HG02885 (cell line): ENCODE results near the gene ACER2.
A peak's percentile ranks its signal among the peaks of the same experiment; 100 is the strongest.

Source experiments
- ATAC-seq: cut with Tn5 transposase; IDR thresholded peaks from one replicate; pipeline ENCODE4 v1.9.1; 2021; ENCODE audit warnings: mild to moderate bottlenecking; ENCODE audit not compliant: unreplicated experiment, poor library complexity

ACER2 gene

DNA sequence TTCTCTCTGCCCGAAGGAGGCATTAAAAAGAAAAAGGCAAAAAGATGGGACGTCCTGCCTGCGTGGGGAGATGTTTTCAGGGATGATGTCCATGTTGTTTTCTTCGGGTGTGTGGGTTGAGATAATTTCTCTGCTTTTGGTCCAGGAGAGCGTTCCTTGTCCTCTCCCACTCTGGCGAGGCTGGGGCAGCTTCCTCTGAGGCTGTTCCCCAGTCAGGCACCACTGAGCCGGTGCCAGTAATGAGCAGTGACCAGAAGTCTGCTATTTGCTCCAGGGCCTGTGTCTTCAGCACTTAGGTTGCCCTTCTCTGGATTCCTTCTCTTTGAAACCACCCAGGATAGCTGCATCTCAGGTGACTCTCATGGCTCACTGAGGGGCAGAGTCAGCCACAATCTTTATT, 71.5 kb downstream of the ACER2 start:
- ATAC-seq: no peak

DNA sequence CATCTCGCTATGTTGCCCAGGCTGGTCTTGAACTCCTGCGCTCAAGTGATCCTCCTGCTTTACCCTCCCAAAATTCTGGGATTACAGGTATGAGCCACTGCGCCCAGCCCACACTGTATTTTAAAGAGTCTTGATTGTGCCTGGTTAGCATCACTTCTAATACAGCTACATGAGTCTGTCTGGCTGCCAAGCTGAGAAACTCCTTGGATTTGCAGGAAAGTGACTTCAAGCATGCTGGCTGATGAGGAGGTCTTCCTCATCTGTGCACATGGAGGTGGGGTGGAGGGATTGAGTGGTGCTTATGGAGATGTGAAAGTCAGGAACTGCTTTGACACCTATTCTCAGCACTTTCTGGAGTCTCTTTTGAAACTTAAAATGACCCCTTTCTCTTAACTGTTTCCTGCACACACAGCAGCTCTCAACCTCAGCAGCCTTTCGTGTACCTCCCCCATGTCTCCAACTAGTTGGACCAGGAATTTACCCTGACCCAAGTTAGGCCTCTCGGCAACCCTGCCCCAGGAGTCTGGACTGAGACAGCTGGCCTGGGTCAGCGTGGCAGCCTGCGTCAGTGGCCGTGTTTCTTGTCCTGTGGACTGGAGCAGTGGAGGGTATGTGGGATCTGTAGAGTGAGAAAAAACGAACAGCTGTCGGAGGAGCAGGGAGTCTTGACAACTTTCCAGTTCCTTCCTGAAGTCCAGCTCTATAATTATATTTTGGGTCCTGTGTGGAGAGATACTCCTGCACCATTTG, 72.5 kb downstream of the ACER2 start:
- ATAC-seq: no peak

GRCh38 chr9:19481971-19482404, 73.2 kb downstream of the ACER2 start:
- no peak for ATAC-seq

- ATAC-seq: no peak
Measured at GRCh38 chr9:19484699-19485098, 75.9 kb downstream of the ACER2 start.

DNA sequence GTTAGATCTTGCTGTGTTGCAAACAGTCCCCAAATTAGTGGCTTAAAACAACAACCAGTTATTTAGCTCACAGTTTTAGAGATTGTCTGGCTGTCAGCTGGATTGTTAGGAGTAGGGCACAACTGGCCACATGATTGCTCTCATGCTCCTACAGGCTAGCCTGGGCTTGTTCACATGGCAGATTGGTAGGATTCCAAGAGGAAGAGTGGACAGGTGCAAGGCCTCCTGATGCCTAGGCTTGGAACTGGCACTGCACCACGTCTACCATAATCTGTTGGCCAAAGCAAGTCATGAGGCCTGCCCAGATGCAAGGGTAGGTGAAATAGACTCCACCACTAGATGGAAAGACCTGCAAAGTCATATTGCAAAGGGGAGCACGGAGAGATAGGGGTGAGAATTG, 76.4 kb downstream of the ACER2 start:
- no peak for ATAC-seq

DNA sequence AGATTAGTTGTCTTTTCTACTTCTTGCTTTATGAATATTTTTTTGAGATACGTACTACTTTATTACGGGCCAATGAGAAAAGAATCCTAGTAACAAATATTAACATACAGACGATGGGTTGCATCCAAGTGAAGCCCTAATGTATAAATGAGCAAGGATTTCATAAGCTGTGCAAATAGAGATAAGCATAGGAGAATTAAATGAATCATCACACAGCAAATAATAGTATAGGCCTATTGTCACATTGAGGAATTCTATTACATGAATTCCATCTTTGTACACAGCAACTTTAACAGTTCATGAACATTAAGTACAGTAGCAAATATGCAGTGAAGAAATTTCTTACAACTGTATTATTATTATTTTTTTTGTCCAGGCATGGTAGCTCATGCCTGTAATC, 78.0 kb downstream of the ACER2 start:
- no peak for ATAC-seq

GRCh38 chr9:19488721-19489120, 79.9 kb downstream of the ACER2 start:
- no peak for ATAC-seq

DNA sequence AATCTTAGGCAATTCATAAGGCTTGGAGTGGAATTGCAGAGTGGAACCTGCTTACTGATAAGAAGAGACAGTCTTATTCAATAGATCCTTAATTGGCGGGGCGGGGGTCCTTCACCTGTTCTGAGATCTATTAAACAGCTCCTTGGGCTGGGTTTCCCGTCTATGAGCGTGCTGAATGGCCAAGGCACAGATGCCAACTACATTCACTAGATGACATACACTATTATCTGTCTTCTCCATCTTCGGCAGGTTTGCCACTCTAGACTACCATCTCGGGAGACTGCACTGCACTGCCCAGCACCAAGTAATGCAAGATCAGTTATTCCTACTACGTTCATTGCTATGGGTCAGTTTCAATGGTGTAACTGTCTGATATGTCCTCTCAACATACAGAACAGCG, 81.5 kb downstream of the ACER2 start:
- ATAC-seq: no peak

- no peak for ATAC-seq
Measured at GRCh38 chr9:19490828-19491227, 82.0 kb downstream of the ACER2 start.

GRCh38 chr9:19492775-19493173, 84.0 kb downstream of the ACER2 start:
- ATAC-seq: peak; percentile 8

DNA sequence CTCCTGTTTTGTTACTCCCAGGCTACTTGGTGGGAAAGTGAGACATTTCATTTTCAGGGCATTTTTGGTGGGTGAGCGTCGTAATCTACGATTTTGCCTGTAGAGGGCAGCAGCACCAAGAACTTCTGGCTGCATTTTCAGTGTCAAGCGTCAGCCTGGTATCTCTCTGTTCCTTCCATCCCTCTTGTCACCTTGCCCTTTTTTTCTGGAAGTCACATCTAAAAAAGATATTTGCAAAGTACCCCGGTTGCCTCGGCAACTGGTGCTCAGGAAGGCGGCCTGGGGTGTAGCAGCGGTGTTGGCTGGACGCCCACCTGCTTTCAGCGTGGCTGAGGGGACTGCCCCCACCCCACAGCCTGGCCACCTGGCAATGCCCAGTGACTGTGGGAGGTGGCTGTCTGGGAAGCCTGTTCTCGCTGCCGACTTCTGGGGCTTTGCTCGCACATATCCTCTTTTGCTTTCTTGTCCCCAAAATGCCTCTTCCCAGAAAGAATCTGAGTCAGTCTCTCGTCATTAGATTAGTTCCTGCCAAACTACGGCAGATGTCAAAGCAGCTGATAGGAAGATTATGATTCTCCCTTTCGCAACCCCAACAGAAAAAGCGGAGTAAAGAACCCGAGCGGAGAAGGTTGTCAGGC, 84.5 kb downstream of the ACER2 start:
- peak; percentile 87 for ATAC-seq

DNA sequence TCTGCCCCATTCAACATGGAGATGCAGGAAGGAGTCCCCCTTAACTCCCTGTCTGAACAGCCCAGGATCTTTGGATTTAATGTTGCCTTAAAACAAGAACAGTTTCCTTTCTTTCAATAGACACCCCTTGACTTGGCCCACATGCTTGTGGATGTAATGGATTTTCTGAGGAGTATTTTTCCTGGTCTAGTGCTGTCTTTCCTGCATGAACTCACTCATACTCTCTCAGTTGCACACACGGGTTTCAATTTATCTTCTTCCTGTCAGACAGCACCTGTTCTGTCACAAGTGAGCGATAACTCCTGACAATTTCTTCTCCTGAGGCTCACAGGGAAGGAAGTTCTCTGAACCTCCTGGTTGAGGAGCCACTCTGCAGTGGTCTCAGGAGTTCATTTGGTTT, 85.1 kb downstream of the ACER2 start:
- ATAC-seq: no peak

GRCh38 chr9:19495186-19496028, 86.6 kb downstream of the ACER2 start:
- no peak for ATAC-seq

- no peak for ATAC-seq
Measured at GRCh38 chr9:19496321-19497050, 87.7 kb downstream of the ACER2 start.

DNA sequence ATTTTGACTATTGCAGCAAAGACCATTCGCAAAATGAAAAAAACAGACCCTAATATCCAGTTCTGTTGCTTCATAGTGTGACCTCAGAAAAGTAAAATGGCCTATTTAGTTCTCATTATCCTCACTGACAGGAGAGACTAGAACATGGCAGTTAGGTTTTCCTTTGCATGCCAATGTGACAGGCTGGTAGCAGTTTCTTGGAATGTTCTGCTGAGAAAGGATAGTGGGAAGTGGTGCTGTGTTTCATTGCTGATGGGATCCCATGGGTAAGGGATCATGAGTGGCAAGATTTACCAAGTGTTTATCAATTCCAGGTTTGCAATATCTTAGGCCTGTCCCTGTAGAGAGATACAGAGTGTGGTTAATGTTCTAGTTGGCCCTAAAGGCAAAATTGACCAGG, 88.5 kb downstream of the ACER2 start:
- ATAC-seq: no peak

- ATAC-seq: no peak
Measured at GRCh38 chr9:19498015-19498414, 89.2 kb downstream of the ACER2 start.
